ENCODE results near the gene NPW.

NPW gene

GRCh38 chr16:1979271-1980029, 40.1 kb upstream of the NPW start:
- H3K4me1 ChIP-seq, result peaks cover 6 to 37% (median 16%) of the 10 kb centered on the region in 4 donors
- H3K27ac ChIP-seq, result no peak overlapping the region
- no peak overlapping the region for H3K4me3 ChIP-seq
- no peak for TF ChIP-seq CTCF (IDR thresholded peaks at IDR 0.05)
- H3K27me3 ChIP-seq, result peaks cover 0 to 74% of the 10 kb centered on the region in 2 donors
- DNase-seq, result no peak
- no peaks in the 10 kb centered on the region for H3K9me3 ChIP-seq
- H3K36me3 ChIP-seq, result peaks cover 43 to 49% (median 46%) of the 10 kb centered on the region in 3 donors
- intact Hi-C loops (cut with DNase I; ENCODE audit: low total_unique reads), result no loop called here

GRCh38 chr16:1980030-1980769, 39.4 kb upstream of the NPW start:
- Histone ChIP-seq H3K27ac (no peak overlapping the region), H3K36me3 (peaks cover 35 to 41% (median 39%) of the 10 kb centered on the region in 3 donors), H3K9me3 (no peaks in the 10 kb centered on the region), H3K27me3 (peaks cover 0 to 67% of the 10 kb centered on the region in 2 donors), H3K4me3 (no peak overlapping the region), H3K4me1 (peaks cover 8 to 45% (median 23%) of the 10 kb centered on the region in 4 donors)
- intact Hi-C loops (cut with DNase I; ENCODE audit: low total_unique reads), result no loop called here
- TF ChIP-seq CTCF (IDR thresholded peaks at IDR 0.05), result no peak
- no peak for DNase-seq

GRCh38 chr16:1980770-1981087, 38.9 kb upstream of the NPW start:
- no peak for TF ChIP-seq CTCF (IDR thresholded peaks at IDR 0.05)
- H3K27ac ChIP-seq, result no peak overlapping the region
- DNase-seq, result no peak
- intact Hi-C loops (cut with DNase I; ENCODE audit: low total_unique reads), result no loop called here
- H3K4me1 ChIP-seq, result peaks cover 8 to 50% (median 26%) of the 10 kb centered on the region in 4 donors
- H3K27me3 ChIP-seq, result peaks cover 0 to 62% of the 10 kb centered on the region in 2 donors
- no peak overlapping the region for H3K4me3 ChIP-seq
- no peaks in the 10 kb centered on the region for H3K9me3 ChIP-seq
- H3K36me3 ChIP-seq, result peaks cover 32 to 38% (median 36%) of the 10 kb centered on the region in 3 donors

- no peak for TF ChIP-seq CTCF (IDR thresholded peaks at IDR 0.05)
- no peak for DNase-seq
- peaks cover 8 to 52% (median 26%) of the 10 kb centered on the region in 4 donors for H3K4me1 ChIP-seq
- no peaks in the 10 kb centered on the region for H3K9me3 ChIP-seq
- no peak within 1 kb of the TSS for H3K27ac ChIP-seq
- peaks cover 0 to 55% of the 10 kb centered on the region in 2 donors for H3K27me3 ChIP-seq
- intact Hi-C loops (cut with DNase I; ENCODE audit: low total_unique reads), result no loop called here
- H3K4me3 ChIP-seq, result no peak within 1 kb of the TSS
- peaks cover 32 to 38% (median 35%) of the 10 kb centered on the region in 3 donors for H3K36me3 ChIP-seq
Measured at GRCh38 chr16:1981398-1981836, 38.2 kb upstream of the NPW start, which contains the start of gene NOXO1. Gene NOXO1 (minus strand): TSS chr16:1981469. CDS start chr16:1981179, 290 bp downstream.

GRCh38 chr16:1982013-1982433, 37.6 kb upstream of the NPW start:
- H3K9me3 ChIP-seq, result no peaks in the 10 kb centered on the region
- intact Hi-C loops (cut with DNase I; ENCODE audit: low total_unique reads), result no loop called here
- H3K4me3 ChIP-seq, result no peak overlapping the region
- TF ChIP-seq CTCF (IDR thresholded peaks at IDR 0.05), result no peak
- no peak overlapping the region for H3K27ac ChIP-seq
- peaks cover 29 to 38% (median 32%) of the 10 kb centered on the region in 3 donors for H3K36me3 ChIP-seq
- peaks cover 0 to 49% of the 10 kb centered on the region in 2 donors for H3K27me3 ChIP-seq
- peaks cover 8 to 52% (median 26%) of the 10 kb centered on the region in 4 donors for H3K4me1 ChIP-seq
- no peak for DNase-seq
